Natural killer cell (primary cell): Measurements from ENCODE around the gene BHLHE40. TPM values are rescaled to one million over a fixed set of nuclear protein-coding genes. Genes with fewer than 3 reads are reported as not detected.

Experiments
- ATAC-seq, 3 donors: fragments of 150-1000 bp in 2 of 3; fragments of 200-7000 bp in 1 of 3; cut with Tn5 transposase; 1 replicate in 1 of 3; 2 replicates in 2 of 3; pipeline ENCODE4 v1.10.0; 2021; ENCODE audit warnings: mild to moderate bottlenecking in 2 of 3, moderate library complexity in 2 of 3
- DNase-seq, 2 donors: peaks; one replicate each; pipeline versions ENCODE4 v3.0.0 to v3.0.0-alpha.2; 2013 to 2021; ENCODE audit warnings: mixed read lengths in 1 of 2
- H3K27ac ChIP-seq: one replicate; pipeline ENCODE4 v1.5.1; 2013; ENCODE audit warnings: mild to moderate bottlenecking, low read length
- H3K27me3 ChIP-seq: one replicate; pipeline ENCODE4 v1.6.1; 2013; ENCODE audit warnings: low read length; ENCODE audit not compliant: control insufficient read depth, insufficient read depth
- H3K36me3 ChIP-seq: one replicate; pipeline ENCODE4 v1.6.1; 2013; ENCODE audit warnings: low read length; ENCODE audit not compliant: control insufficient read depth, insufficient read depth
- H3K4me1 ChIP-seq: one replicate; pipeline ENCODE4 v1.6.1; 2013; ENCODE audit warnings: low read length; ENCODE audit not compliant: control insufficient read depth, insufficient read depth
- H3K4me3 ChIP-seq: one replicate; pipeline ENCODE4 v1.5.1; 2013; ENCODE audit warnings: low read length
- H3K9me3 ChIP-seq: one replicate; pipeline ENCODE4 v1.6.1; 2013; ENCODE audit warnings: low read length; ENCODE audit not compliant: control insufficient read depth, insufficient read depth
- H3K27ac Mint-ChIP-seq, 2 donors: one replicate each; pipeline ENCODE4 v1.8.0; 2022; ENCODE audit warnings: mild to moderate bottlenecking in 2 of 2, mixed read lengths in 2 of 2, moderate library complexity in 1 of 2
- H3K27me3 Mint-ChIP-seq, 2 donors: one replicate each; pipeline ENCODE4 v1.8.0; 2022; ENCODE audit warnings: low read depth in 2 of 2, mixed read lengths in 2 of 2
- H3K36me3 Mint-ChIP-seq: one replicate; pipeline ENCODE4 v1.8.0; 2022; ENCODE audit warnings: mixed read lengths
- H3K4me1 Mint-ChIP-seq, 2 donors: one replicate each; pipeline ENCODE4 v1.8.0; 2022; ENCODE audit warnings: mixed read lengths in 2 of 2
- H3K4me3 Mint-ChIP-seq: one replicate; pipeline ENCODE4 v1.8.0; 2022; ENCODE audit warnings: mild to moderate bottlenecking, moderate library complexity, mixed read lengths
- H3K9me3 Mint-ChIP-seq, 2 donors: one replicate each; pipeline ENCODE4 v1.8.0; 2022; ENCODE audit warnings: mixed read lengths in 2 of 2
- CTCF ChIP-seq: fragments of 200-600 bp; IDR thresholded peaks from one replicate; pipeline ENCODE4 v1.8.0; 2022; ENCODE audit warnings: antibody characterized with exemption
- WGBS: methylation state at CpG from one replicate; pipeline ENCODE4 v1.1.7; 2013; ENCODE audit warnings: missing lambda C conversion rate; ENCODE audit not compliant: insufficient coverage; 5-methylcytosine and 5-hydroxymethylcytosine counted together
- intact Hi-C: fragments of 100-400 bp; cut with micrococcal nuclease; formaldehyde crosslinking; loops from one replicate; pipeline ENCODE4 v1.14.2; 2022
- total RNA-seq, 4 donors: library from RNA; stranded (reverse); fragments of 120-200 nt in 1 of 4; gene quantifications; one replicate each; pipeline versions ENCODE4 v1.2.3 to v1.2.4, GENCODE V29; 2013 to 2022

The BHLHE40 gene
- total RNA-seq, 3 donors from 2014 or later (not counting 1 experiment from before 2014, with no cell fraction given), result 512 to 725 (median 719) TPM

- Histone ChIP-seq H3K27ac (no peak overlapping the region), H3K9me3 (no peaks in the 10 kb centered on the region), H3K4me1 (peaks cover 51% of the 10 kb centered on the region), H3K4me3 (no peak overlapping the region), H3K27me3 (no peaks in the 10 kb centered on the region), H3K36me3 (no peaks in the 10 kb centered on the region)
- peak in 1 of 2 donors; percentile 86 for DNase-seq
- Mint-ChIP-seq H3K4me1 (peaks cover 31 to 32% of the 10 kb centered on the region in 2 donors), H3K9me3 (no peaks in the 10 kb centered on the region), H3K36me3 (no peaks in the 10 kb centered on the region), H3K27me3 (peaks cover 0 to 2% of the 10 kb centered on the region in 2 donors), H3K4me3 (no peak overlapping the region), H3K27ac (peak overlapping the region; percentile 37 to 79)
- no peak for TF ChIP-seq CTCF
- intact Hi-C loops, result no loop called here
- WGBS, result 44% methylated on average over 17 of the region's 19 CpGs
- ATAC-seq, result peak; percentile 37 to 59 (median 43)
Observed at GRCh38 chr3:5019411-5020241, 40.4 kb downstream of the BHLHE40 start.

DNA sequence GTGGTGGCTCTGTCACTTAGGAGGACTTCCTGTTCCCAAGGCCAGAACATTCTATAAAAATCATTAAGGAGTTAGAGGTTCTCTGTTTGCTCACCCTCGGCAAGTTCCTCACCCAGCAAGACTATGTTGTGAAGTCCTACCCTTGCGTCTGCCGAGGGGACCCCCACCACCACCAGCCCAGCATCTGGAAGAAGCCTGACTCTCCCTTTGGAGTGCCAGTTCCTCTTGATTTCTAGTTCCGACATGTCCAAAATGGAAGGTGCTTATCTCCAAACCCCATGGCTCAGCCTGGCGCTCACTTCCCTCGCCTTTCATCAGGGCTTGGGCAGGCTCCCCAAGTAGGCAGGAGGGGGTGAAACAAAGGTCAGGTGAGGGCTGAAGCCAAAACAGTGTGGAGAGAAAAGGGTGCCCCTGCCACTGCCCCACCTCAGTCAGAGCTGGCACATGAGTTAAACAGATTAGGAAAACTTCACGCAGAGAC, 41.0 kb downstream of the BHLHE40 start:
- TF ChIP-seq CTCF, result no peak
- Mint-ChIP-seq H3K4me1 (peaks cover 25% of the 10 kb centered on the region in 2 donors), H3K9me3 (no peaks in the 10 kb centered on the region), H3K36me3 (no peaks in the 10 kb centered on the region), H3K27me3 (peaks cover 0 to 2% of the 10 kb centered on the region in 2 donors), H3K4me3 (no peak overlapping the region), H3K27ac (peak overlapping the region; percentile 38 to 79)
- Histone ChIP-seq H3K9me3 (no peaks in the 10 kb centered on the region), H3K36me3 (no peaks in the 10 kb centered on the region), H3K4me1 (peaks cover 47% of the 10 kb centered on the region), H3K27me3 (no peaks in the 10 kb centered on the region), H3K4me3 (no peak overlapping the region), H3K27ac (no peak overlapping the region)
- ATAC-seq (no peak), DNase-seq (no peak)
- intact Hi-C loops, result no loop called here
- WGBS, result 70% methylated on average over 7 of the region's 7 CpGs

- H3K27ac ChIP-seq, result no peak overlapping the region
- no peaks in the 10 kb centered on the region for H3K36me3 Mint-ChIP-seq
- no peak for ATAC-seq
- peaks cover 22 to 23% of the 10 kb centered on the region in 2 donors for H3K4me1 Mint-ChIP-seq
- TF ChIP-seq CTCF, result no peak
- H3K27me3 ChIP-seq, result no peaks in the 10 kb centered on the region
- no peaks in the 10 kb centered on the region for H3K9me3 Mint-ChIP-seq
- no peaks in the 10 kb centered on the region for H3K9me3 ChIP-seq
- peaks cover 0 to 2% of the 10 kb centered on the region in 2 donors for H3K27me3 Mint-ChIP-seq
- no peak overlapping the region for H3K4me3 ChIP-seq
- intact Hi-C loops, result no loop called here
- H3K27ac Mint-ChIP-seq, result peak overlapping the region; percentile 38 to 79
- DNase-seq, result no peak
- H3K4me3 Mint-ChIP-seq, result no peak overlapping the region
- no peaks in the 10 kb centered on the region for H3K36me3 ChIP-seq
- H3K4me1 ChIP-seq, result peaks cover 45% of the 10 kb centered on the region
- WGBS, result 88% methylated on average over 15 of the region's 17 CpGs
Observed at GRCh38 chr3:5021116-5022092, 42.2 kb downstream of the BHLHE40 start.
